A673 (cell line): ENCODE results near the gene DUS1L. TPM values are rescaled to one million over a fixed set of nuclear protein-coding genes. Genes with fewer than 3 reads are reported as not detected.

Experiments
- BruUV-seq: library from RNA; stranded (reverse); fragments of 400-500 nt; replicated peaks from 2 replicates; lab custom pipeline; 2021; lab: Mats Ljungman, UMichigan
- CTCF ChIA-PET: fragments of 300-600 bp; sonication (Branson Sonifier 250); formaldehyde crosslinking; loops from one replicate; lab custom pipeline; 2022; ENCODE audit warnings: antibody characterized with exemption; lab: Charles Lee
- POLR2A ChIA-PET: fragments of 300-600 bp; sonication (Branson Sonifier 250); formaldehyde crosslinking; loops from one replicate; lab custom pipeline; 2022; ENCODE audit warnings: antibody characterized with exemption; ENCODE audit not compliant: low non-redundant PET; lab: Charles Lee
- DNase-seq: peaks from one replicate; pipeline ENCODE4 v3.0.0-alpha.2; 2015; ENCODE audit warnings: low spot score
- H3K27ac ChIP-seq: fragments of 200-600 bp; sonication (generic); 2 replicates; pipeline ENCODE4 v1.5.1; 2016; ENCODE audit warnings: mixed run types, low read depth, mild to moderate bottlenecking, mixed read lengths, antibody characterized with exemption, low read length; ENCODE audit not compliant: poor library complexity, severe bottlenecking
- H3K27me3 ChIP-seq: fragments of 200-600 bp; sonication (generic); replicated peaks from 2 replicates; pipeline ENCODE4 v1.6.1; 2017; ENCODE audit warnings: mixed run types, low read depth, mild to moderate bottlenecking, mixed read lengths, antibody characterized with exemption, low read length; ENCODE audit not compliant: insufficient read depth, poor library complexity
- H3K36me3 ChIP-seq: fragments of 200-600 bp; sonication (generic); 2 replicates; pipeline ENCODE4 v1.6.1; 2016; ENCODE audit warnings: mixed run types, mild to moderate bottlenecking, mixed read lengths, antibody characterized with exemption, low read length; ENCODE audit not compliant: insufficient read depth, poor library complexity, severe bottlenecking
- H3K4me1 ChIP-seq: fragments of 200-600 bp; sonication (generic); 2 replicates; pipeline ENCODE4 v1.6.1; 2017; ENCODE audit warnings: mixed run types, mild to moderate bottlenecking, mixed read lengths, antibody characterized with exemption, low read length; ENCODE audit not compliant: insufficient read depth, poor library complexity, severe bottlenecking
- H3K4me3 ChIP-seq: fragments of 200-600 bp; sonication (generic); 2 replicates; pipeline ENCODE4 v1.5.1; 2016; ENCODE audit warnings: low read depth, mixed run types, mild to moderate bottlenecking, mixed read lengths, low read length; ENCODE audit not compliant: poor library complexity, severe bottlenecking
- H3K9me3 ChIP-seq: fragments of 200-600 bp; sonication (generic); 2 replicates; pipeline ENCODE4 v1.6.1; 2016; ENCODE audit warnings: mixed run types, low read depth, mild to moderate bottlenecking, mixed read lengths, antibody characterized with exemption, low read length; ENCODE audit not compliant: poor library complexity, severe bottlenecking
- EZH2 ChIP-seq: fragments of 200-600 bp; sonication (generic); IDR thresholded peaks from 2 replicates; pipeline ENCODE4 v1.6.1; 2017; ENCODE audit warnings: borderline replicate concordance, low read depth, mild to moderate bottlenecking, mixed read lengths, antibody characterized with exemption, low read length; ENCODE audit not compliant: poor library complexity, severe bottlenecking
- intact Hi-C: fragments of 100-400 bp; cut with micrococcal nuclease; formaldehyde crosslinking; loops from one replicate; pipeline ENCODE4 v1.10.0; 2022; ENCODE audit not compliant: unreplicated experiment
- total RNA-seq: library from RNA; stranded (reverse); gene quantifications from 2 replicates; pipeline ENCODE4 v1.2.3, GENCODE V29; 2021
- TF ChIP-seq, protein P1 (sequence below): fragments of 300-800, 200-600 bp; sonication (generic); conservative IDR thresholded peaks from 2 replicates; pipeline ENCODE4 v1.5.1; 2017; ENCODE audit warnings: low read depth, mild to moderate bottlenecking, antibody characterized with exemption, low read length, moderate library complexity, mixed read lengths

Gene DUS1L
- total RNA-seq, 1 experiment from 2014 or later, result 143 TPM

GRCh38 chr17:82082456-82082855, 16.9 kb upstream of the DUS1L start:
- Histone ChIP-seq H3K4me1 (no peaks in the 10 kb centered on the region), H3K9me3 (no peaks in the 10 kb centered on the region), H3K27ac (no peak overlapping the region), H3K27me3 (no peaks in the 10 kb centered on the region), H3K36me3 (peaks cover 96% of the 10 kb centered on the region), H3K4me3 (no peak overlapping the region)
- intact Hi-C loops, result no loop called here
- DNase-seq, result no peak
- BruUV-seq, result no TSS peak
- ChIA-PET CTCF (no interaction called here), POLR2A (no interaction called here)
- no peak for TF ChIP-seq EZH2
- TF ChIP-seq, protein P1, sequence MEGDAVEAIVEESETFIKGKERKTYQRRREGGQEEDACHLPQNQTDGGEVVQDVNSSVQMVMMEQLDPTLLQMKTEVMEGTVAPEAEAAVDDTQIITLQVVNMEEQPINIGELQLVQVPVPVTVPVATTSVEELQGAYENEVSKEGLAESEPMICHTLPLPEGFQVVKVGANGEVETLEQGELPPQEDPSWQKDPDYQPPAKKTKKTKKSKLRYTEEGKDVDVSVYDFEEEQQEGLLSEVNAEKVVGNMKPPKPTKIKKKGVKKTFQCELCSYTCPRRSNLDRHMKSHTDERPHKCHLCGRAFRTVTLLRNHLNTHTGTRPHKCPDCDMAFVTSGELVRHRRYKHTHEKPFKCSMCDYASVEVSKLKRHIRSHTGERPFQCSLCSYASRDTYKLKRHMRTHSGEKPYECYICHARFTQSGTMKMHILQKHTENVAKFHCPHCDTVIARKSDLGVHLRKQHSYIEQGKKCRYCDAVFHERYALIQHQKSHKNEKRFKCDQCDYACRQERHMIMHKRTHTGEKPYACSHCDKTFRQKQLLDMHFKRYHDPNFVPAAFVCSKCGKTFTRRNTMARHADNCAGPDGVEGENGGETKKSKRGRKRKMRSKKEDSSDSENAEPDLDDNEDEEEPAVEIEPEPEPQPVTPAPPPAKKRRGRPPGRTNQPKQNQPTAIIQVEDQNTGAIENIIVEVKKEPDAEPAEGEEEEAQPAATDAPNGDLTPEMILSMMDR, result no peak

DNA sequence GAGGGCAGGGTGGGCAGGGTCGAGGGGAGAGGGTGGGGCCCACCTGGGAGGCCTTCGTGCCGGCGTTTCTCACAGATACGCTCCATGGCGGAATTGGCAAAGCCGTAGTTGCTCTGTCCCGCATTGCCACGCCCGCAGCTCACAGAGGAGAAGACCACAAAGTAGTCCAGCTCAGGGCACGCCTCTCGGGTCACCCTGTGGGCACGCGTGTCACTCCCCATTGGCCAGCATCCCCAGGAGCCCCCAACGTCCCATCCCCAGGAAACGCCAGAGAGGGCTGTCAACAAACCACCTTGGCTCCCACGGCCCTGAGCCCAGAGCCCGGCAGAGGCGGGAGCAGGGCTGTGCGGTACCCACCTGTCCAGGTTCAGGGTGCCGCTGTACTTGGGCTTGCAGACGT, 16.4 kb upstream of the DUS1L start:
- Histone ChIP-seq H3K4me3 (no peak overlapping the region), H3K4me1 (no peaks in the 10 kb centered on the region), H3K27me3 (no peaks in the 10 kb centered on the region), H3K9me3 (no peaks in the 10 kb centered on the region), H3K36me3 (peaks cover 93% of the 10 kb centered on the region), H3K27ac (no peak overlapping the region)
- ChIA-PET POLR2A (no interaction called here), CTCF (no interaction called here)
- BruUV-seq, result no TSS peak
- TF ChIP-seq, protein P1, result no peak
- TF ChIP-seq EZH2, result no peak
- no peak for DNase-seq
- intact Hi-C loops, result no loop called here

- H3K36me3 ChIP-seq, result peaks cover 93% of the 10 kb centered on the region
- CTCF ChIA-PET, result no interaction called here
- BruUV-seq, result no TSS peak
- H3K4me1 ChIP-seq, result no peaks in the 10 kb centered on the region
- POLR2A ChIA-PET, result no interaction called here
- DNase-seq, result no peak
- no peak for TF ChIP-seq EZH2
- TF ChIP-seq, protein P1, result no peak
- H3K9me3 ChIP-seq, result no peaks in the 10 kb centered on the region
- intact Hi-C loops, result no loop called here
- no peak overlapping the region for H3K4me3 ChIP-seq
- no peaks in the 10 kb centered on the region for H3K27me3 ChIP-seq
- no peak overlapping the region for H3K27ac ChIP-seq
These were observed 15.9 kb upstream of the DUS1L start for GRCh38 chr17:82081546-82081945.
